GM23248 (cell line): ENCODE measurements around the gene DPYSL5.

Experiments used
- EZH2 ChIP-seq: fragments of 200-600 bp; sonication (generic); IDR thresholded peaks from 2 replicates; pipeline ENCODE4 v1.6.1; 2018; ENCODE audit warnings: antibody characterized with exemption, mild to moderate bottlenecking; ENCODE audit not compliant: insufficient read depth, poor library complexity, severe bottlenecking
- EZH2phosphoT487 ChIP-seq: fragments of 200-600 bp; sonication (generic); IDR thresholded peaks from 2 replicates; pipeline ENCODE4 v1.6.1; 2018; ENCODE audit warnings: antibody characterized with exemption, moderate library complexity, mild to moderate bottlenecking, low read depth; ENCODE audit not compliant: insufficient read depth

DNA sequence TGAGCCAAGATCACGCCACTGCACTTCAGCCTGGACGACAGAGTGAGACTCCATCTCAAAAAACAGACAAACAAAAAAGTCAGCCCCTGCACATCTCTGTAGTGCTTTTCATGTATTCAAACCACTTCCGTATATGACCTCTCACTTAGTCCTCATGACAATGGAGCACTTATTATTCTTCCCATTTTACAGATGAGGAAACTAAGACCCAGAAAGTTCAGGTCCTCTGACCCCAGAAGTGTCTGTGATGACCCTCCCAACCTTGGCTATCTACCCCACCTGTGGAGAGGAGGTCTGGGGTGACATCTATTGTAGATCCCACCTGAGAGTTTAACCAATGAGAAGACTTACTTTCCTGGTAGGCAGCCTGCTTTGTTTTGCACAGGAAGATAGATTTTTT is 100.9 kb downstream of the DPYSL5 start:
- no peak for TF ChIP-seq EZH2
- TF ChIP-seq EZH2phosphoT487, result no peak
